ENCODE data around the gene SIM1.
A peak's percentile ranks its signal among the peaks of the same experiment; 100 is the strongest.

SIM1 gene

GRCh38 chr6:100464903-100465700 is at the start of gene SIM1:
Gene SIM1, minus strand, starts transcription at chr6:100464921. Its CDS starts 1,453 bp downstream, at chr6:100463468.
- no peak for TF ChIP-seq CTCF (IDR thresholded peaks at IDR 0.05; ENCODE audit: extremely low read depth, missing control alignments)
- DNase-seq (ENCODE audit: low spot score) = peak; percentile 85

GRCh38 chr6:100512203-100512862 is 47.6 kb upstream of the SIM1 start:
- DNase-seq (ENCODE audit: low spot score) = no peak
- TF ChIP-seq CTCF (IDR thresholded peaks at IDR 0.05; ENCODE audit: extremely low read depth, missing control alignments) = no peak

- DNase-seq (ENCODE audit: low spot score) = no peak
- TF ChIP-seq CTCF (IDR thresholded peaks at IDR 0.05; ENCODE audit: extremely low read depth, missing control alignments) = no peak
Observed at GRCh38 chr6:100509101-100509500, 44.4 kb upstream of the SIM1 start.

- no peak for DNase-seq (ENCODE audit: low spot score)
- no peak for TF ChIP-seq CTCF (IDR thresholded peaks at IDR 0.05; ENCODE audit: extremely low read depth, missing control alignments)
Observed at GRCh38 chr6:100506651-100507050, 41.9 kb upstream of the SIM1 start.

GRCh38 chr6:100504786-100505737 is 40.3 kb upstream of the SIM1 start:
- no peak for DNase-seq (ENCODE audit: low spot score)
- TF ChIP-seq CTCF (IDR thresholded peaks at IDR 0.05; ENCODE audit: extremely low read depth, missing control alignments) = no peak

- no peak for TF ChIP-seq CTCF (IDR thresholded peaks at IDR 0.05; ENCODE audit: extremely low read depth, missing control alignments)
- no peak for DNase-seq (ENCODE audit: low spot score)
Observed at GRCh38 chr6:100503043-100503705, 38.5 kb upstream of the SIM1 start.

Measured in GM20000 (cell line).